GM19452 (cell line): ENCODE measurements around the gene CHCHD3.
"Not testable (repeated sequence)": the region's sequence is repeated elsewhere in the genome, so short reads cannot be mapped to it uniquely, and the experiment has no call there.

Experiments used
- ATAC-seq: cut with Tn5 transposase; IDR thresholded peaks from one replicate; pipeline ENCODE4 v1.9.1; 2021; ENCODE audit not compliant: unreplicated experiment

Gene CHCHD3

DNA sequence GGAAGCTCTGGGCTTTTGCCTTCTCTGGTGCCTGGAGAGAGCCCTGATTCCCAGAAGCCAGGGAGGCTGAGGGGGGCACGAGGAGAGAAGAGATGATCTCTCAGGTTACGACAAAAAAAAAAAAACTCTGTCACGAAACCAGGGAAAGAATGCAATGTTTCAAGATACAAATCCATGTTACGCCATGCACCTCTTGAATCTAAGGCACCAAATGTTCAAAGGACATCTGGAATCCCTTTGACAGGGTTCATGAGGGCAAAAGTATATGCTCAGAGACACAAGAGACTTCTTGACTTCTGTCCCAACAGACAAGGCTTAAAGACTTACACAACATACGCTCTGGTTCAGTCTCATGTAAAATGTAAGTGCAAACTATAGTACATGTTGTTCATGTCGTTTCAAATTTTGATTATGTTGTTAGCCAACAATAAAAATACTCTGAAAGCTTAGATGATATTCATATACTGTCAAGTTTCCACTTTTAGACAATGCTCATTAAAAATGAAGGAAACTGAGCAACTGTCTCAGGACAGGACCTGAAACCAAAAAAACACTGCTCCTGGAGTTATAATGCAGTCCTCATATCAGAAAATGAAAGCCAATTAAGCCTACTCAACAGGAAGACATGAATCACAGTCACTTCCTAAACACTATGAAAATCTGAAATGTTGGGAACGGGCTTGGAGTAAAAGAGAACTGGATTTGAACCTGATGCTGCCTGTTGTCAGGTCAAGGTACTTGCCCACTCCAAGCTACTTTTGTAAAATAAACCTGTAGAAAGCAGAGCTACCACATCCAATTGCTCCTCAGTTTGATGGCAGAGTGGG is 72.3 kb downstream of the CHCHD3 start:
- no peak for ATAC-seq

DNA sequence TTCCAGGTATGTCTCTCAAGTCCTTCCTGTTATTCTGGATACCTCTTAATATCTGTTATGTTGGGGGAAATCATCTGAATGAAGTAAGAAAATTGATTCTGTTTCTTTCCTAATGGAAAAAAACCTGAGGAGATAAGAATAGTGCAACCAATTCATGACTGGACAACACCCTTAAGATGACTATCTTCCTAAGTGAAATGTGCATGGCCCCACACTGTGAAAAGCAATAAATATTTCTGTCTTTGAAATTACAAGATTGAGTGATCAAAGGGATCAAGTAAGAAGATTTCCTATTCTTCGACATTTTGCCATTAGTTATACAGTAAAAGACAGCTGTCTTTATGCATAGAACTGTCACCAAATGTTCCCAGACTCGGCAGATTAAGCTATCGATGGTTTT is 73.9 kb downstream of the CHCHD3 start:
- ATAC-seq, result no peak

DNA sequence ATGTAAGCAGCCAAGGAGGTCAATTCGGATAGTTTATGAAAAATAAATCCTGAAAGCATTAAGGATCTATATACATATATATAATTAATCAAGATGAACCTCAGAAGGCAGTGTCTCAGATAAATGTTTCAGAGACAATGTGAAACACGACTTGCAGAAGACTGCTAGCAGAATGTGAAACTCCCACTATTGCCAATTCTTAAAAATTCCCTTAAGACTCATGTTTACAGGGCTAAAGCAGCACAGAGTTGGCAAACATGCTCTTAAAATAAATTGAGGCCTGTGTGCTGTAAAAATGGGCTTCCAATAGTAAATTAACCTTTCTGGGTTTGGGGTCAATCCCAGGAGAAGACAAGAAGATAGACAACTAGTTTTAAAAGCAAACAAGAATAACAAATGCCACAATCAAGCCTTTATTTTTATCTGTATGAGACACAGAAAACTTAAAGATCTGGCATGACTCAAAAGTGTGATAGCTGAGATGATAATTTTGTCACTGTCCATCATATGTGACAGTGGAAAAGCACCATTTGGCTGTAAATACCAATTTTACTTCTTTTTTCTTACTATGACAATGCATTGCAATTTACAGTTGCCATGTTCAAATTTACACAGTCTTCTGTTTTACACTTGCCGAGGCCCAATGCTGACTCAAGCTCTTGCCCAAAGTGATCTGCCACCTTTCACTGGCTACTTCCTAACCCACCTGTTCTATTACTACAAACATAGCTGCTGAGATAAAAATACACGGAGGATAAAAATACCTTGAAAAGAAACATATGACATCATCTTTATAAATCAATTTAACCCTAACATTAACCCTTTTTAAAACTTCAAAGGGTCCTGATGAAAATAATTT is 78.6 kb downstream of the CHCHD3 start:
- ATAC-seq, result no peak

DNA sequence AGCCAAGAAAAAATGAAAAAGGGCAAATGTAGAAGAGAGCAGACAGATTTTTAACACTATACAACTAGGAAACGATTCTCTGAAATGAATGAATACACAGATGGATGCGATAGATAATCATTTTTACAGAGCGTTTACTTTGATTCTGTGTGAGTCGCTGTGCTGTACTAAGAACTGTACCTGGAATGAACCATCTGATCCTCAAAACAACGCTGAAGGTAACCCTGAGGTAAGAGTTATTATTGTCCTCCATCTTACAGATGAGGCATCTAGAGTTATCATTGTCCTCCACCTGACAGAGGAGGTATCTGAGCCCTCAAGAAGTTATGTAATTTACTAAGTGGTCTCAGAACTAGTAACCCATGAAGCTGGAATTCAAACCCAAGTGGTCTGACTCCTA is 80.2 kb downstream of the CHCHD3 start:
- ATAC-seq, result no peak

DNA sequence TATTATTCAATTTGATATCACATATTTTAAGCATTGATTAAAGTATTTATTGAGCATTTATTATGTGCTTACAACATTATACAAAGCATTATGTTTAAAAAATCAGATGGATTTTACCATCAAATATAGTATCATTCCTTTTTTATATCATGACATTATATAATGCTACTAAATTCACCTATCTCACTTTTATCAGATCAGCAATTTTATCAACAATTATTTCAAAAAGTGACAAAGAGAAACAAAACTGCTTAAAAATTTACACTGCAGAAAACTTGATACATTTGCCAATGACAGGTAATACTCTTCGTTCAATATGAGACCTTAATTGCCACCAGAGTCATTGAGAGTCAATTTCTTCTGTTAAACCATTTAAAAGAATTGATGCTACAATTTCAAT is 82.0 kb downstream of the CHCHD3 start:
- no peak for ATAC-seq

DNA sequence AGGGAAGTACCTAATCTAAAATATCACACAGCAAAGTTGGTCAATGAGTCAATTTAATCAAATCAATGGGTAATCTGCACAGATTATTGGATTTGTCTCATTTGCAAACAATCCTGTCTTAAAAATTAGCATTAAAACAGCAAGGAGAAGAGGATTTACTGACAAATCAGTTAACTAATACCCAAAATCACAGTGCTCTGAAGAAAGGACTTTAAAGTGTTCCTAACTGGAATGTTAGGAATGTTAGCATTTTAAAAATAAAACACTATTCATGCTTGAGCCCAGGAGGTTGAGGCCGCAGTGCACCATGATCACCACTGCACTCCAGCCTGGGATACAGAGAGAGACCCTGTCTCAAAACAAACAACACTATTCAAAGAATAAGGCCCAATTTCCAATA is 83.1 kb downstream of the CHCHD3 start:
- ATAC-seq, result no peak

GRCh38 chr7:132997505-132997904 is 84.4 kb downstream of the CHCHD3 start:
- ATAC-seq, result no peak

- ATAC-seq, result no peak
Measured at GRCh38 chr7:132996581-132997242, 85.2 kb downstream of the CHCHD3 start.

DNA sequence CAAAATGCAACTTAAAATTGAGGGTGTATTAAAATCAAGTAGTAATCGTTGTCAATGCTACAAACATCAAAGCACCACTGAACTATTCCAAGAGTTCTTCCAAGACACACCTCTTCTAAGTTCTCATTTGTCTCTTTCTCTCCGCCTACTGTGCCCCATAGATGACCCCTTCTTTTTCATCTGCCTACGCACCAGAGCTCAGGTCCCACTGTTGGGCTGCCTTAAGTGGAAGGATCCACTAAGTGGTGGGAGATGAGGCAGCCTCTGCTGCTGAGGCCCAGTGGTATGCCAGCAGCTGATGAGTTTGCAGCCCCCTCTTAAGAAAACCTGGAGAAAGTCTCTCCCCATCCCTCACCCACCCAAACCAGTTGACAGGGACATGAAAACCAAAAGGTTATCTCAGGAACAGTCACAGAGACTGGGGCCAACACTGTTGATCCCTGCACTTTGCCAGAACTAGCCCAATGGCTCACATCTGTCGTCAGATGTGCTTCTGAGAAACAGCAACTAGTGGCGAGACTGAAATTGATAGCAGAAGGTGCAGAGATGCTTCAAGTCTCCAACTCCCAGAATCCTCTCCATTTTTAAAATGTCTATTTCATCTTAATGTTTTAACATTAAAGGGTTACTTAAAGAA is 88.4 kb downstream of the CHCHD3 start:
- ATAC-seq, result no peak

DNA sequence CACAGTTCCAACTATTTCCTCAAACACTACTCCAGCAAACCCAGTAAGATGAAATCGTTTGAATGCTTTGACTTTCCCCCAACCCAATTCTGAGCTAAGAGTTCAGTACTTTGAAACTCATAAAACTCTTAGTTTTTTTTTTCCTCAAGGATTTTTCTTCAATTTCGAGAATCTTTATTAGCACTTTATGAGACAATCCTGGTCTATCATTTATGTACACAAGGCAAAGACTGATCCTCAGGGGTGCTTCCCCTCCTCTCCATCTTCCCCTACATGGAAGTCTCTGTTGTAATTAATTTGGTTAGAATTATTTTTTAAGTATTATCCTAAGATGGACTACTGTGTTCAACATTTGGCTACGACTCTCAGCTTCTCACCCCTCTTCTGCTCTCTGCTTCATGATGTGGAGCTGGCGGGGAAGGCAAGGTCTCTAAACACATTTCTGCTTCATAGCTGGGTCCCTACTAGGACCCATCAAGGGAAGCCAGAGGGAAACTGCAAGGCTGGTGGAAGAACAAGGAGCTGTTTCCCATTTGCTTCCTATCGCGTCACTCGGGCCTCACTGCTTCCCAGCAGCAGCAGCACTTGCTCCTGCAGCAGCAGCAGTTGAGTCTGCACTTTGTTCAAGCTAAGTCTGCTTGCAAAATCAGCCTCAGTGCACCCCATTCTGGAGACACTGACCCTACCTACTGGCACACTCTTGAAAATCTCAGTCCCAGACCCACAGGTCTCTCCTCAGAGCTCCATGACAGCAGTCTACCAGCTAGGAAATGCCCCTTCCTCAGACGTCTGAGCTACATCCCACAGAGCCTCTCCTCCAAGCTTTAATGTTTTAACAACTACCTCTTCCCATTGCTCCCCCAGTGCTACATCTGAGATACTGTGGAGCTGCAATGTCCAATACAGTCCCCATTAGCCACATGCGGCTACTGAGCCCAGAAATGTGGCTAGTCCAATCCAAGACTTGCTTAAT is 90.0 kb downstream of the CHCHD3 start:
- ATAC-seq, result no peak

- no peak for ATAC-seq
Measured at GRCh38 chr7:132988117-132988516, 93.8 kb downstream of the CHCHD3 start.

DNA sequence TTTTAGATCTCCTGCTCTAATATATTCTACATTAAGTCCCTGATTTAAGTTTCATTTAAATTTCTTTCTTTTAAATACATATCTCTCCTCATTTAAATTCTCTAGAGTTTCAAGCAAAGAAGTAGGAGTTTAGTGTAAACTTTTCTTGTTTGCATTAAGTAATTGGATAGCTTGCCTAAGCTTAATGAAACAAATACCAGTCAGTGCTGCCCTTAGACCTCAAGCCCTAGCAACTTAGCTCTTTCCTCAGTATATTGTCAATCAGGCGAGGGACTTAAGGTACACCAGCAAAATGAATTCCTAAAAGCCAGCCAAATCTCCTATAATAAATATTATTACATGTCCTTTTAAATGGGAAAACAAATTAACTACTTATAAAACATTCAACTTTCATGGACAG is 101.5 kb downstream of the CHCHD3 start:
- no peak for ATAC-seq

DNA sequence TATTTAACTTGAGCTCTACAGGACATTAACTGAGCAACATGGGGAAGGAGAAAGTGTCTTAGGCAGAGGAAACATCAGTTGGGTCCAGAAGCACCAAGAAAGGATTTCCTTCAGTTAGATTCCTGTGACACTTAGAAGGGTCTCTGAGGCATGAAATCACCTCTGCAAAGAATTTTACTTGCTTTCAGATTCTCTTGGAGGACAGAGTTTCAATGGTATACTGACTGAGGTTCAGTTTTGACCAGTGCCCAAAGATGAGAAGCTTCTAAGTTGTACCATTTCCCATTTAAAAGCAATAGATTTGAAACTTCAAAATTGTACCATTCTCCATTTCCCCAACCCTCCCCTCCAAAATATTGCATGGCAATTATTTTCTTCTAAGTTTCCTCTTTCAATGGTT is 102.4 kb downstream of the CHCHD3 start:
- no peak for ATAC-seq

DNA sequence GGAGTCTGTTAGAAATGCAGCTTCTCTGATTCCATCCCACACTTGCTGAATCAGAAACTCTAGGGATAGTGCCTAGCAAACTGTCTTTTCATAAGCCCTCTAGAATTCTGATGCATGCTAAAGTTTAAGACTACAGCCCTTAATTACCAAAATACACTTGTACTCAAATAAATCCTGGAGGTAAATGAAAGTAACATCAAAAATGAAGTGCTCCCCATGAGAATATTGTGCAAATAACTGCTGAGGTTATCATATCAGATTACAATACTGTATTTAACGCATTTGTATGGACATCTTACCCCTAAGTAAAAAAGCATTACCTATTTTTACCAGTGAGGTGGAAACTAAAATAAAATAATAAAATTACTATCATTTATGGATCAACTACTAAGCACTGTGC is 104.7 kb downstream of the CHCHD3 start:
- no peak for ATAC-seq

DNA sequence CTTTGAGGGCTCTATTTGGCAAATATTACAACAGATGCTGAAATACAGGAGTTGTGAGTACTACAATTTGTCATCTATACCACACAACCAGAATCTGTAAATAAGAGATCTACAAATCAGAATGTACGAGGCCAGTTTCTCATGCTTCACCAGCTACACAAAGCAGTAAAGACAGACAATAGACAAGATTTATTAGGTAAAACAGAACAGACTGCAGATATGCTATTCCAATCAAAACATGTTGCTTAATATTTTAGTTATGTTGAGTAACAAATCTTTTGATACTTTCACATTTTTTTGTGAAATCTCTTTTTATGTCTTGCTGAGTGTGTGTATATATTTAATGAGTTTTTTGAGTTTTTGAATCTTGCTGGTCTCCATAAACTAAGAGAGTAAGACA is 109.1 kb downstream of the CHCHD3 start:
- ATAC-seq, result no peak

- ATAC-seq, result no peak
Measured at GRCh38 chr7:132970257-132970656, 111.6 kb downstream of the CHCHD3 start.

DNA sequence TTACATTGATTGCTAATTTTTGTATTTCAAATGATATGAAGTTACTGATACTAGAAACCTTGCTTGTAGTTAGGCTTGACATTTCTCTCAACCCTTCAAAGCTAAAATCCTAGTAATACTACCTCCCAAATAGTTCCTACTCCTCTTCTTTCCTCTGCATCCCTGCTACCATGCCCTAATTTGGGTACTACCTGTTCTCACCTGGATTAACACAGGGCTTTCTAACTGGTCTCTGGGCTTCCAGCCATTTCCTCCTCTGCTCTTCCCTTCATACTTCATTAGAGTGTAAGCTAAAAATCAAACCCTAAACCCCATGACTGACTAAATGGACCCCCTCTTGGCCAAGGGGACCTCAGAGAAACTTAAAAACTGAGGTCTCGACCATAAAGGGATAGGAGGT is 112.4 kb downstream of the CHCHD3 start:
- ATAC-seq, result no peak

GRCh38 chr7:132967470-132967848 is 114.4 kb downstream of the CHCHD3 start:
- not testable (repeated sequence) for ATAC-seq

- ATAC-seq, result no peak
Measured at GRCh38 chr7:132966754-132967469, 115.0 kb downstream of the CHCHD3 start.
